ENCODE data around the gene HELQ. TPM values are rescaled to one million over a fixed set of nuclear protein-coding genes. Genes with fewer than 3 reads are reported as not detected.

Gene HELQ
- total RNA-seq, 1 donor from 2014 or later = 13.6 TPM

DNA sequence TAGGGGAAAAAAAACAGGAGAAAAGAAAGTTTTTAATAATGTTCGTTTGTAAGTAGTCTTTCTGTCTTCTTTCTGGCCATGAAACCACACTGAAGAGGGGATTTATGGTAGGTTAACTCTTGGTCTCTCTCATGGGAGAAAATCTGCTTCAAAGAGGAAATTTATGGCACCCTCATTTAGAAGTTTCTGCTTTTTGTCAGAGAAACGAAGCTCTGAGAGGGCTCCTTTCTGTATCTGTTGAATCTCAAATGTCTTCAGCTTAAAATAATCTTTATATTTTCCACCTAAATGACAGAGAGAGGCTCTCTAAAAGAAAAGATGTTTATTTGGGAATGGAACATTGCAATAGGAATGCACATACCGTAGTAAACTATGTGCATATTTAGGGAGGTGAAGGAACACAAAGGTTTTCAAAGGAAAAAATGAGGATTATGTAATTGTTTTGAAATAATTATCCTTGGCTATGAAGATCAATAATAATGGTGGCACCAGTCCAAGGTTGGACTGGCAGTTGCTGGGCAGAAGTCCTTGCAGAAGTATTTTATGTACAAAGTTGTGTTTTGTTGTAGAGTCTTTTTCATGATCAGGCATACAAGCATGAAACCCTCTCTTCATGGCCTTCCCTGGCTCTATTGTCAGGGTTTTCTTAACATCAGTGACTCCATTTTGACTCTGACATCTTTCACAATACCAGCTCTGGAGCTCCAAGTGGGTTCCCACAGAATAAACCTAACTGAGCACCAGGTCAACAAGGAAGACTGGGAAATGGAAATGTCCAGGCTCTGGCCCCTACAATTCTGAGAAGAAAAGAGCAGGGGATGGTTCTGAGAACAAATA, 67.9 kb downstream of the HELQ start:
- ATAC-seq = no peak
- intact Hi-C loops (cut with DNase I) = no loop called here
- DNase-seq (ENCODE audit: missing footprints) = no peak

DNA sequence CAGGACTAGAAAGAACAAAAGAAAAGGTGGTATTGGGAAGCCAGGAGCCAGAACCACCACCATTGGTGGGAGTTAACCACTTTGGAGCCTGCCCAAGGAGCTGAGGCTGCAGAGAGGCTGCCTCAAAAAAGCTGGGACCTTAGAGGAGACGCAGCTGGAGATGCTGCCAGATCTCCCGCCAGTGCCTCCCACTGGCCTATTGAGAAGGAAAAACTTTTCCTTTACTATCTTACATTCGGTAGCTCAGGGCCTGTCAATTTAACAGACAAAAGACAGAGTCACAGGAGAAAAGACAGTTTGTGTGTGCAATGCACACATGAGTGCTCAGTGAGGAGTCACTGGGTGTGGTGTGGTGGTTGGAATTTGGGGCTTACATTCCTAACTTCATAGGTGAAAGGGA, 68.6 kb downstream of the HELQ start:
- DNase-seq (ENCODE audit: missing footprints) (no peak), ATAC-seq (no peak)
- intact Hi-C loops (cut with DNase I) = no loop called here

DNA sequence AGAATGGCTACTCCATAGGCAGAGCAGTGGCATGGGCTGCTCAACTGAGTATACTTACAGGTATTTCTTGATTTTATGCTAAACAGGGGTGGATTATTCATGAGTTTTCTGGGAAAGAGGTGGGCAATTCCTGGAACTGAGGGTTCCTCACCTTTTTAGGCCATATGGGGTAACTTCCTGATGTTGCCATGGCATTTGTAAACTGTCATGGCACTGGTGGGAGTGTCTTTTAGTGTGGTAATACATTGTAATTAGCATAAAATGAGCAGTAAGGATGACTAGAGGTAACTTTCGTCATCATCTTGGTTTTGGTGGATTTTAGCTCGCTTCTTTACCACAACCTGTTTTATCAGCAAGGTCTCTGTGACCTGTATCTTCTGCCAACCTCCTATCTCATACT, 72.8 kb downstream of the HELQ start:
- intact Hi-C loops (cut with DNase I) = no loop called here
- DNase-seq (ENCODE audit: missing footprints) (no peak), ATAC-seq (no peak)

- intact Hi-C loops (cut with DNase I) = no loop called here
- DNase-seq (ENCODE audit: missing footprints) = no peak
- no peak for ATAC-seq
Measured at GRCh38 chr4:83381173-83381572, 74.5 kb downstream of the HELQ start.

GRCh38 chr4:83378419-83378818, 77.2 kb downstream of the HELQ start:
- intact Hi-C loops (cut with DNase I) = no loop called here
- ATAC-seq = no peak

DNA sequence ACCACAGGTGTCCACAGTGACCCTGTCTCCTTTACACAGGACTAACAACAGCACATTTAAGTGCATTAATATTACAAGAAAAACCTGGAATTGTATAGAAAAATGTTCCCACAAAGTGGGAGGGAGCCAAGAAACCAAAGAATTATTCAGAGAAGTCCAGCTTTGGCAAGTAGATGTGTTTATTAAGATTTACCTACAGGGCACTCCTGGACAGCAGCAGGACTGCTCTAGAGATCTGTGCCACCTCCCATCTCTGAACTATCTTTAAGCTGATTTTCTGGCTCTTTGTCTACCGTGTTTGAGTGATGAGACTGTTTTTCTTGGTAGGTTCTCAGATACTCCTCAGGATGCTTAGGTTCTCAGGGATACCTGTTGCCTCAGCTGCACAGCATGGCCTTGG, 82.7 kb downstream of the HELQ start:
- DNase-seq (ENCODE audit: missing footprints) (no peak), ATAC-seq (no peak)
- intact Hi-C loops (cut with DNase I) = no loop called here

More at GRCh38 chr4:83378419-83378818, 77.2 kb downstream of the HELQ start:
- no peak for DNase-seq (ENCODE audit: missing footprints)

GRCh38 chr4:83371936-83372335, 83.7 kb downstream of the HELQ start:
- DNase-seq (ENCODE audit: missing footprints) = no peak
- no peak for ATAC-seq
- intact Hi-C loops (cut with DNase I) = no loop called here

DNA sequence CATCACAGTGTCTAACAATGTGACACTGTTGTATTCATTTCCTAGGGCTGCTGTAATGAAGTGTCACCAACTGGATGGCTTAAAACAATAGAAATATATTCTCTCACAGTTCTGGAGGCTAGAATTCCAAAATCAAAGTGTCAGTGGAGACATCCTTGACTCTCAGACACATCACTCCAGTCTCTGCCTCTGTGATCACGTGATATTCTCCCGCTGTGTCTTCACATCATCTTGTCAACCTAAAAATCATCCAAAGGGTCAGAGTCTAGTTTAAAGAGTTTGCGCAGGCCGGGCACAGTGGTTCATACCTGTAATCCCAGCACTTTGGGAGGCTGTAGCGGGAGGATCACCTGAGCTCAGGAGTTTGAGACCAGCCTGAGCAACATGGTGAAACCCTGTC, 84.4 kb downstream of the HELQ start:
- no peak for DNase-seq (ENCODE audit: missing footprints)
- ATAC-seq = no peak
- intact Hi-C loops (cut with DNase I) = no loop called here

DNA sequence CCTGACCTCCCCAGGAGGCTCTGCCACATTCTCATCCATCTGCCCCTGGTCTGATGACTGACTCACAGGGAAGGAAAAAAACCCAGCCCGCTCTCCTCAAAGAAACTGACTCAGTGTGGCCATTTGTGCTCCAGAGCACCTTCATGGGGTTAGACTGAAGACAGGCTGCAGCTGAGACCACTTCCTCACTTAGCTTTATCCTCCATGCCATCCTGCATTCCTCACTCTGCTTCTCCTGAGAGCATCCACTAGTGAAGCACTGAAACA, 85.0 kb downstream of the HELQ start:
- intact Hi-C loops (cut with DNase I) = no loop called here
- no peak for DNase-seq (ENCODE audit: missing footprints)
- ATAC-seq = no peak

DNA sequence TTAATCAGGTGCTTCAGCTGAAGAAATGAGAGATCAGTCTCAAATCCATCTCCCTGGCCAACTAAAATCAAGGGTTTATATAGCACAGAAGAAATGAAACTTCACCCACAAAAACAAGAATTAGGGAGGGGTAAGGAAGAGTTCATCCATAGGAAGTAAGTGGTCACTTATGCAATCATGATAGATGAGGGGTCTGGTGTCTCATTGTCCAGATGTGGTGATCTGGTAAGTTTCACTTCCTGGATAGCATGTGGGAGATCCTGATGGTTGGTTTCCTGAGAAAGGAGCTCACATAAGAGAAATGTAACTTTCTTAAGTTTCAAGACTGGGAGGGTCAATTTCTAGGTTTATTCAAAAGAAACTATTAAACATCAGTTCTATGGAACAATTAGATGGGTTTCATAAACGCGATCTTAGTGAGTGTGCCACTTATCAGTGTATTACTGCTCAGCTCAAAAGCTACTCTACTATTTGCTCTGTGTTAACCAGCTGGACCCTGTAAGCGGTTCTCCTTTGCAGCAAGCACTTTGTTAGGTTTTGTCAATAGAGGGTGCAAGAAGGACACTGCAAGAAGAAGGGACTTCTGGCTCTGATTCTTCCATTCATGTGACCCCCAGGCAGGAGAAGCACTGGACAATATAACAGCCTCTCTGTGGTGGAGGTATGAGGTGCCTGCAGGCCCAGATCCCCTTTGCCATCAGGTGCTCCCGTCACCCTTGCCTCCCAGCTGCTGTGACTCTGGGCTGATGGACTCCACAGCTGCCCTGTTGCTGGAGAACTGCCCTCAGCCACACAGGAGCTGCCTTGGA, 85.6 kb downstream of the HELQ start:
- ATAC-seq = peak; percentile 46
- no peak for DNase-seq (ENCODE audit: missing footprints)
- intact Hi-C loops (cut with DNase I) = no loop called here

DNA sequence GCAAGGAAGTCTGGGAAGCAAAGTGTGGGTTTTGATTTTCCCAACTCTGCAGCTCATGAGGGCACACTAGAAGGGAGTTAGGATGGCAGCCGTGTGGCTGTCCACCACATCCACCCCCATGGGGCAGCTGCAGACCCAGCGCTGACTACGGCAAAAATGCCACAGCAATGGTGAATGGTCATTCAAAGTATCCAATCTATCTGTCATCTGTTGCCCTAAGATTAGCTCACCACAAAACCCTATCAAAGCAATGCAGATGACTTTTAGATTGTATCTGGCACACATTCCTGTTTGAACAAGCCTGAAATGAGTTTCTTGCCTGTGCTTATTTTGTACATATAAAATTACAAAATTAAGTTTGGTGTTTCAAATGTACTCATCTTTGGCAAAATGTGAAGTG, 91.3 kb downstream of the HELQ start:
- DNase-seq (ENCODE audit: missing footprints) = no peak
- ATAC-seq = no peak
- intact Hi-C loops (cut with DNase I) = no loop called here

DNA sequence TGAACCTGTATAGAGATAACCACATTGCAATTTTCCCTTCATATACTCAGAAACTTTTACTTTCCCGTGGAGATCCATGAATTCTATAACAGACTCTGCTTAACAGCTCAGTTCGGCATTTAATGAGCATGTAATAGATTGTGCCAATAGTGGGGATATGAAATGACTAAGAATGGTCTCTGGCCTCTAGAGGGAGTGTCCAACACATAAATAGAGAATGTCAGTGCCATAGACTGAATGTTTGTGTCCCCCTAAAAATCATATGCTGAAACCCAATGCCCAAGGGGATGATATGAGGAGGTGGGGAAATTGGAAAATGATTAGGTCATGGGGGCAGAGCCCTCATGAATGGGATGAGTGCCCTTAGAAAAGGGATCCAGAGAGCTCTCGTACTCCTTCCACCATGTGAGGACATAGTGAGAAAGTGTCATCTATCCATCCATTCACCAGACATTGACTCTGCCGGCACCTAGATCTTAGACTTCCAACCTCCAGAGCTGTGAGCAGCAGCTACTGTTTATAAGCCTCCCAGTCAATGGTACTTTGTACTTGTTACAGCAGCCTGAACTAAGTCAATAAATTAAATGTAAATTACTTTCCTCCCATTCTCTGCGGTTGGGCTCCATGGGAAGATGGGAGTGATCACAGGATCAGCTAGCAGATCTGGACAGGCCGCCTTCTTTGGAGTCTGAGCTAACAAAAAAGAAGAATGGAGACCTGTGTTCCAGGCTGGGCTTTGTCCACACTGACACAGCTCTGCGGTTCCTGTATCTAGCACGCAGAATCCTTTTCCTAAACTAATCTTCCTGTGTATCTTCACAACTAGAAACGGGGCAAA, 92.9 kb downstream of the HELQ start:
- DNase-seq (ENCODE audit: missing footprints) (no peak), ATAC-seq (no peak)
- intact Hi-C loops (cut with DNase I) = no loop called here

DNA sequence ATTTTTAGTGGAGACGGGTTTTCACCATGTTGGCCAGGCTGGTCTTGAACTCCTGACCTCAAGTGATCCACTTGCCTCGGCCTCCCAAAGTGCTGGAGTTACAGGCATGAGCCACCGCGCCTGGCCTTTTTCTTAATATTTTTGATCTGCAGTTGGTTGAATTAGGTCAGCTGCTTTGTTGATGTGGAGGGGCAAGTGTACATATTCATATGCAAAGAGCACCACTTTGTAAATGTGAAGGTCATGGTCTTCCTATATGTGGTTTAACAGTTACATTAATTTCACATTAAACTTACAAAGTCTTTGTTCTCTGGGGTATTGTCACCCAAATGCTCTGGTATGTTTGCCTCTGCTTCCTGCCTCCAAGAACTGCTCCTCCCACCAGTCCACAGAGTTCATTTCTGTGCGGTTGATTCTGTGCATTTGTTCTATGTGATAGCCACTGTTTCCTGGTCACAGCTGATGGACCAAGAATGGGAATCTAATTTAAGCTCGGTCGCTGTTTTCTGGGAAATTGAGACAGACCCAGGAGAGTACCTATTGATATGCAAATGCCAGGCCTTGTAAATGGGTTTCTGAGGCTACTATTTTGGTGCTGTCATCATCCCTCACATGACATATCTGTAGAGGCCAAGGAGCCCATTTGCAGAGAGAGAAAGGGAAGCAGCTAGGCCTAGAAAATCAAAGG, 94.1 kb downstream of the HELQ start:
- intact Hi-C loops (cut with DNase I) = no loop called here
- no peak for ATAC-seq
- DNase-seq (ENCODE audit: missing footprints) = no peak

GRCh38 chr4:83360018-83360417, 95.6 kb downstream of the HELQ start:
- ATAC-seq (no peak), DNase-seq (ENCODE audit: missing footprints) (no peak)
- intact Hi-C loops (cut with DNase I) = no loop called here

GRCh38 chr4:83358410-83358809, 97.2 kb downstream of the HELQ start:
- ATAC-seq (no peak), DNase-seq (ENCODE audit: missing footprints) (no peak)
- intact Hi-C loops (cut with DNase I) = no loop called here

All from Right ventricle myocardium inferior (tissue), 1 donor.